Endothelial cell of umbilical vein (primary cell): ENCODE data around the gene TERT. TPM values are rescaled to one million over a fixed set of nuclear protein-coding genes. Genes with fewer than 3 reads are reported as not detected.

Experiments
- BruUV-seq: library from RNA; stranded (reverse); fragments of 400-500 nt; replicated peaks from 2 replicates; lab custom pipeline; 2021; lab: Mats Ljungman, UMichigan
- CTCF ChIA-PET: fragments of 300-600, 350-600 bp; sonication (Branson Sonifier 250); formaldehyde crosslinking; loops from one replicate; lab custom pipeline; 2021; ENCODE audit warnings: antibody characterized with exemption, inconsistent platforms; lab: Charles Lee
- POLR2A ChIA-PET: fragments of 300-600, 350-600 bp; sonication (Branson Sonifier 250); formaldehyde crosslinking; loops from one replicate; lab custom pipeline; 2021; ENCODE audit warnings: antibody characterized with exemption, inconsistent platforms; lab: Charles Lee
- DNase-seq: peaks from one replicate; pipeline ENCODE4 v3.0.0-alpha.2; 2011; ENCODE audit warnings: low read depth, low spot score
- FAIRE-seq: peaks from 2 replicates; lab custom pipeline; 2011; peaks lifted over from hg19 to GRCh38; lab: Jason Lieb, UNC
- H2AFZ ChIP-seq: 2 replicates; pipeline ENCODE4 v1.6.0; 2012; ENCODE audit warnings: low read depth, low read length, control low read depth, inconsistent platforms
- H3K27ac ChIP-seq: 2 replicates; pipeline ENCODE4 v1.5.1; 2011; ENCODE audit warnings: low read depth, mild to moderate bottlenecking, control low read depth, low read length, moderate library complexity; ENCODE audit not compliant: insufficient read depth
- H3K27me3 ChIP-seq, 2 experiments: 2 replicates each; pipeline versions ENCODE4 v1.6.0 to v1.6.1; 2011; ENCODE audit warnings: low read length in 2 of 2, mixed read lengths in 1 of 2; ENCODE audit not compliant: control insufficient read depth in 2 of 2, insufficient read depth in 2 of 2
- H3K36me3 ChIP-seq, 2 experiments: 2 replicates in 1 of 2; 3 replicates in 1 of 2; pipeline ENCODE4 v1.5.1; 2011; ENCODE audit warnings: low read length in 2 of 2, mild to moderate bottlenecking in 1 of 2, moderate library complexity in 1 of 2; ENCODE audit not compliant: control insufficient read depth in 2 of 2, insufficient read depth in 2 of 2; ENCODE audit errors: extremely low read depth in 1 of 2
- H3K4me1 ChIP-seq: 3 replicates; pipeline ENCODE4 v1.5.1; 2011; ENCODE audit warnings: mild to moderate bottlenecking, low read length; ENCODE audit not compliant: control insufficient read depth, insufficient read depth; ENCODE audit errors: extremely low read depth
- H3K4me2 ChIP-seq: 2 replicates; pipeline ENCODE4 v1.6.1; 2011; ENCODE audit warnings: low read length, control low read depth, mixed read lengths; ENCODE audit not compliant: insufficient read depth
- H3K4me3 ChIP-seq, 3 experiments: fragments of 200-600 bp in 1 of 3; sonication (generic), shearing (Covaris generic) in 1 of 3; replicated peaks in 1 of 3; 2 replicates each; pipeline ENCODE4 v1.5.1; 2011 to 2016; ENCODE audit warnings: control low read depth in 3 of 3, low read length in 3 of 3, mild to moderate bottlenecking in 2 of 3, inconsistent platforms in 1 of 3, low read depth in 1 of 3, moderate library complexity in 1 of 3; ENCODE audit not compliant: insufficient read depth in 1 of 3
- H3K79me2 ChIP-seq: 2 replicates; pipeline ENCODE4 v1.6.0; 2012; ENCODE audit warnings: low read length, inconsistent platforms; ENCODE audit not compliant: control insufficient read depth, insufficient read depth
- H3K9ac ChIP-seq: replicated peaks from 2 replicates; pipeline ENCODE3; 2011; ENCODE audit warnings: low read length, control low read depth; ENCODE audit not compliant: insufficient read depth; ENCODE audit errors: extremely low read depth
- H3K9me1 ChIP-seq: replicated peaks from 3 replicates; pipeline ENCODE4 v1.6.0; 2011; ENCODE audit warnings: mild to moderate bottlenecking, low read length; ENCODE audit not compliant: control insufficient read depth, insufficient read depth; ENCODE audit errors: extremely low read depth
- H3K9me3 ChIP-seq: replicated peaks from 2 replicates; pipeline ENCODE4 v1.5.1; 2012; ENCODE audit warnings: low read length, inconsistent platforms; ENCODE audit not compliant: control insufficient read depth, insufficient read depth
- H4K20me1 ChIP-seq: replicated peaks from 2 replicates; pipeline ENCODE3; 2011; ENCODE audit warnings: mild to moderate bottlenecking, low read length; ENCODE audit not compliant: control insufficient read depth, insufficient read depth; ENCODE audit errors: extremely low read depth
- CTCF ChIP-seq, 2 donors: IDR thresholded peaks; 1 replicate in 1 of 2; 2 replicates in 1 of 2; pipeline ENCODE4 v1.5.1; 2011; ENCODE audit warnings: low read length in 2 of 2, mild to moderate bottlenecking in 2 of 2, moderate library complexity in 2 of 2, control low read depth in 1 of 2, inconsistent platforms in 1 of 2, low read depth in 1 of 2; ENCODE audit not compliant: insufficient read depth in 1 of 2; ENCODE audit errors: extremely low read depth in 1 of 2
- EZH2 ChIP-seq: IDR thresholded peaks from 2 replicates; pipeline ENCODE4 v1.6.1; 2012; ENCODE audit warnings: borderline replicate concordance, low read depth, mild to moderate bottlenecking, moderate library complexity, low read length, inconsistent platforms; ENCODE audit not compliant: severe bottlenecking
- FOS ChIP-seq: IDR thresholded peaks from 2 replicates; pipeline ENCODE4 v1.6.1; 2011; ENCODE audit warnings: mild to moderate bottlenecking, low read length, moderate library complexity, borderline replicate concordance; ENCODE audit not compliant: insufficient read depth
- GATA2 ChIP-seq: IDR thresholded peaks from 2 replicates; pipeline ENCODE4 v1.7.0; 2011; ENCODE audit warnings: low read depth, mild to moderate bottlenecking, moderate library complexity, mixed read lengths, low read length; ENCODE audit not compliant: insufficient read length, insufficient read depth
- JUN ChIP-seq: IDR thresholded peaks from 2 replicates; pipeline ENCODE4 v1.6.1; 2011; ENCODE audit warnings: borderline replicate concordance, low read depth; ENCODE audit not compliant: insufficient read length, insufficient read depth
- MYC ChIP-seq: IDR thresholded peaks from one replicate; pipeline ENCODE4 v1.6.1; 2011; ENCODE audit warnings: mild to moderate bottlenecking, low read depth, low read length
- POLR2A ChIP-seq: IDR thresholded peaks from 2 replicates; pipeline ENCODE4 v1.6.1; 2012; ENCODE audit warnings: low read depth, mild to moderate bottlenecking, control low read depth, low read length
- POLR2AphosphoS5 ChIP-seq: IDR thresholded peaks from 2 replicates; pipeline ENCODE4 v1.6.1; 2012; ENCODE audit warnings: low read depth, mild to moderate bottlenecking, control low read depth, low read length, moderate library complexity; ENCODE audit not compliant: insufficient read depth
- dilution Hi-C: fragments of 300-500 bp; cut with MboI; formaldehyde crosslinking; loops from one replicate; pipeline ENCODE4 v1.15.0; 2019; ENCODE audit warnings: low sequenced_read_pairs; ENCODE audit not compliant: extremely low pct_ligation_motif_present
- intact Hi-C: fragments of 100-400 bp; cut with micrococcal nuclease; formaldehyde crosslinking; loops from one replicate; pipeline ENCODE4 v1.10.0; 2022
- polyA plus RNA-seq, 4 experiments: library from polyadenylated mRNA; depleted of rRNA in 3 of 4; stranded (reverse) in 3 of 4; unstranded in 1 of 4; fragments of >200 nt; gene quantifications; 2 replicates each; pipeline versions ENCODE4 v1.2.1 to v1.2.3, GENCODE V29; 2011 to 2012; ENCODE audit warnings: missing spikeins in 1 of 4
- total RNA-seq: library from RNA; stranded (reverse); gene quantifications from 2 replicates; pipeline ENCODE4 v1.2.3, GENCODE V29; 2021
- TF ChIP-seq, protein P1 (sequence below): IDR thresholded peaks from 2 replicates; pipeline ENCODE4 v1.6.1; 2011; ENCODE audit not compliant: insufficient read depth, insufficient read length

Gene TERT
- total and polyA plus RNA-seq, 2 donors (not counting 3 experiments of a cell fraction or from before 2014, with no cell fraction given), result 0.04 TPM; not detected in 1

- ChIA-PET CTCF (no interaction called here), POLR2A (no interaction called here)
- no peak for FAIRE-seq
- Histone ChIP-seq H3K4me1 (no peaks in the 10 kb centered on the region), H4K20me1 (no peaks in the 10 kb centered on the region), H2AFZ (no peak overlapping the region), H3K4me3 (no peak overlapping the region), H3K9me3 (no peaks in the 10 kb centered on the region), H3K36me3 (no peaks in the 10 kb centered on the region), H3K79me2 (no peaks in the 10 kb centered on the region), H3K4me2 (no peak overlapping the region), H3K9me1 (no peaks in the 10 kb centered on the region), H3K27ac (no peak overlapping the region), H3K9ac (no peak overlapping the region), H3K27me3 (no peaks in the 10 kb centered on the region)
- intact Hi-C loops (no loop called here), dilution Hi-C loops (no loop called here)
- no TSS peak for BruUV-seq
- DNase-seq, result no peak
- TF ChIP-seq CTCF (IDR thresholded peaks at IDR 0.05; ENCODE audit: extremely low read depth in 1 of 2, insufficient read depth in 1 of 2, low read depth in 1 of 2, low read length in 2 of 2) (no peak), POLR2A (no peak), EZH2 (no peak), MYC (no peak), FOS (no peak), JUN (no peak), POLR2AphosphoS5 (no peak), GATA2 (no peak)
- TF ChIP-seq, protein P1, sequence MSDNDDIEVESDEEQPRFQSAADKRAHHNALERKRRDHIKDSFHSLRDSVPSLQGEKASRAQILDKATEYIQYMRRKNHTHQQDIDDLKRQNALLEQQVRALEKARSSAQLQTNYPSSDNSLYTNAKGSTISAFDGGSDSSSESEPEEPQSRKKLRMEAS, result no peak
Measured at GRCh38 chr5:1216918-1217295, 78.0 kb downstream of the TERT start.
